Caco-2 (cell line): ENCODE measurements around the gene CCDC87. TPM values are rescaled to one million over a fixed set of nuclear protein-coding genes. Genes with fewer than 3 reads are reported as not detected.
"Not testable (repeated sequence)": the region's sequence is repeated elsewhere in the genome, so short reads cannot be mapped to it uniquely, and the experiment has no call there.

Experiments used
- Bru-seq: library from RNA; stranded (reverse); fragments of 400-500 nt; gene quantifications from one replicate; lab custom pipeline; 2021; lab: Mats Ljungman, UMichigan
- BruChase-seq, 2 experiments: library from RNA; stranded (reverse); fragments of 400-500 nt; gene quantifications; one replicate each; lab custom pipeline; 2021; lab: Mats Ljungman, UMichigan
- BruUV-seq: library from RNA; stranded (reverse); fragments of 400-500 nt; replicated peaks from 2 replicates; lab custom pipeline; 2021; lab: Mats Ljungman, UMichigan
- CTCF ChIA-PET: fragments of 300-600 bp; sonication (Branson Sonifier 250); formaldehyde crosslinking; loops from one replicate; lab custom pipeline; 2022; ENCODE audit warnings: antibody characterized with exemption; lab: Charles Lee
- POLR2A ChIA-PET: fragments of 300-600 bp; sonication (Branson Sonifier 250); formaldehyde crosslinking; loops from one replicate; lab custom pipeline; 2022; ENCODE audit warnings: antibody characterized with exemption; lab: Charles Lee
- DNase-seq, 2 experiments: peaks; one replicate each; pipeline versions ENCODE4 v3.0.0 to v3.0.0-alpha.2; 2020 to 2022
- H3K27me3 ChIP-seq: replicated peaks from 2 replicates; pipeline ENCODE4 v1.6.0; 2011; ENCODE audit warnings: low read length; ENCODE audit not compliant: control insufficient read depth, insufficient read depth
- H3K36me3 ChIP-seq: 2 replicates; pipeline ENCODE4 v1.5.1; 2011; ENCODE audit warnings: low read length; ENCODE audit not compliant: control insufficient read depth, insufficient read depth
- H3K4me1 ChIP-seq: fragments of 250-450 bp; sonication (Bioruptor Pico); 2 replicates; pipeline ENCODE4 v1.5.1; 2020; ENCODE audit warnings: mild to moderate bottlenecking
- H3K4me3 ChIP-seq: 2 replicates; pipeline ENCODE4 v1.5.1; 2011; ENCODE audit warnings: low read depth, mild to moderate bottlenecking, control low read depth, low read length
- H3K9me3 ChIP-seq: fragments of 250-450 bp; sonication (Bioruptor Pico); 2 replicates; pipeline ENCODE4 v1.5.1; 2020; ENCODE audit warnings: mild to moderate bottlenecking, moderate library complexity
- H3K27ac Mint-ChIP-seq: one replicate; pipeline ENCODE4 v1.8.0; 2022; ENCODE audit warnings: mixed read lengths; ENCODE audit not compliant: unreplicated experiment
- H3K27me3 Mint-ChIP-seq: one replicate; pipeline ENCODE4 v1.8.0; 2022; ENCODE audit warnings: mixed read lengths; ENCODE audit not compliant: insufficient read depth, unreplicated experiment
- H3K36me3 Mint-ChIP-seq: one replicate; pipeline ENCODE4 v1.8.0; 2022; ENCODE audit warnings: mild to moderate bottlenecking, mixed read lengths; ENCODE audit not compliant: insufficient read depth, unreplicated experiment
- H3K4me1 Mint-ChIP-seq: one replicate; pipeline ENCODE4 v1.8.0; 2022; ENCODE audit warnings: low read depth, mixed read lengths; ENCODE audit not compliant: unreplicated experiment
- H3K4me3 Mint-ChIP-seq: one replicate; pipeline ENCODE4 v1.8.0; 2022; ENCODE audit warnings: mild to moderate bottlenecking, moderate library complexity, mixed read lengths; ENCODE audit not compliant: unreplicated experiment
- H3K9me3 Mint-ChIP-seq: one replicate; pipeline ENCODE4 v1.8.0; 2022; ENCODE audit warnings: mixed read lengths; ENCODE audit not compliant: unreplicated experiment
- CTCF ChIP-seq, 2 experiments: fragments of 200-600 bp in 1 of 2; IDR thresholded peaks; 1 replicate in 1 of 2; 2 replicates in 1 of 2; pipeline versions ENCODE4 v1.5.1 to v1.8.0; 2011 to 2022; ENCODE audit warnings: antibody characterized with exemption in 1 of 2, control low read depth in 1 of 2, inconsistent platforms in 1 of 2, low read depth in 1 of 2, low read length in 1 of 2, mild to moderate bottlenecking in 1 of 2, moderate library complexity in 1 of 2; ENCODE audit not compliant: insufficient read depth in 1 of 2, severe bottlenecking in 1 of 2, unreplicated experiment in 1 of 2
- intact Hi-C: fragments of 100-400 bp; cut with micrococcal nuclease; formaldehyde crosslinking; loops from one replicate; pipeline ENCODE4 v1.10.0; 2022; ENCODE audit not compliant: unreplicated experiment
- long read RNA-seq: library from polyadenylated mRNA; stranded (forward); transcript quantifications from one replicate; pipeline ENCODE4 v2.0.0, GENCODE V29; 2022
- total RNA-seq: library from RNA; stranded (reverse); gene quantifications from 2 replicates; pipeline ENCODE4 v1.2.3, GENCODE V29; 2022

The CCDC87 gene
- total RNA-seq (1.0 TPM in 2 replicates), Bru-seq, nascent RNA (percentile 40 among the genes with signal in this experiment), BruChase-seq, experiment 1, labeled RNA remaining after a 2-hour chase (percentile 42 among the genes with signal in this experiment), BruChase-seq, experiment 2, labeled RNA remaining after a 6-hour chase (percentile 11 among the genes with signal in this experiment)
- long read RNA-seq, partial matches to known transcripts, result 0 of 3 reads
- long read RNA-seq, other reads (novel, unspliced or antisense), result 0 of 3 reads

- H3K36me3 ChIP-seq, result no peaks in the 10 kb centered on the region; the same call in 1 of the 2 replicates
- CTCF ChIA-PET, result interaction anchor here (0.6 to 1.5 kb wide), 25 partner anchors 11 to 1611 kb away, joined by 3 to 14 read pairs (median 4); partner anchors contain the start of genes BBS1, DPP3, MRPL11 and PELI3
These were observed at the start of gene CCDC87, which contains the start of gene CCS for GRCh38 chr11:66592457-66593302. Gene CCDC87 (minus strand): TSS chr11:66593063. CDS start chr11:66593015, 48 bp downstream. Gene CCS (plus strand): TSS chr11:66593185. CDS start chr11:66593262, 77 bp downstream.

GRCh38 chr11:66641834-66642233 is 49.0 kb upstream of the CCDC87 start:
- Mint-ChIP-seq H3K27ac (no peak overlapping the region), H3K36me3 (peaks cover 100% of the 10 kb centered on the region), H3K27me3 (no peaks in the 10 kb centered on the region), H3K9me3 (no peaks in the 10 kb centered on the region), H3K4me3 (peak overlapping the region; percentile 95), H3K4me1 (peaks cover 50% of the 10 kb centered on the region)
- no peak for DNase-seq
- Histone ChIP-seq H3K9me3 (no peaks in the 10 kb centered on the region), H3K27me3 (no peaks in the 10 kb centered on the region), H3K4me3 (no peak overlapping the region), H3K36me3 (peaks cover 17% of the 10 kb centered on the region), H3K4me1 (peaks cover 31% of the 10 kb centered on the region)
- CTCF ChIA-PET, result no interaction called here
- no peak for TF ChIP-seq CTCF (IDR thresholded peaks at IDR 0.05; ENCODE audit: insufficient read depth in 1 of 2, low read depth in 1 of 2, low read length in 1 of 2, severe bottlenecking in 1 of 2, unreplicated experiment in 1 of 2)
- BruUV-seq, result no TSS peak
- POLR2A ChIA-PET, result interaction anchor here (0.6 to 1.1 kb wide), 3 partner anchors 25 to 35 kb away, joined by 3 read pairs; no protein-coding TSS in a partner anchor
- intact Hi-C loops, result no loop called here

More at GRCh38 chr11:66592457-66593302, at the start of gene CCDC87, which contains the start of gene CCS:
- Histone ChIP-seq H3K9me3 (no peaks in the 10 kb centered on the region; the same call in 1 of the 2 replicates), H3K27me3 (no peaks in the 10 kb centered on the region), H3K4me1 (peaks cover 23% of the 10 kb centered on the region), H3K4me3 (peak within 1 kb of the TSS; percentile 68)
- H3K27me3 Mint-ChIP-seq, result no peaks in the 10 kb centered on the region
- peak within 1 kb of the TSS; percentile 90 for H3K27ac Mint-ChIP-seq
- H3K36me3 Mint-ChIP-seq, result peaks cover 20% of the 10 kb centered on the region
- H3K9me3 Mint-ChIP-seq, result no peaks in the 10 kb centered on the region
- BruUV-seq, result no TSS peak
- POLR2A ChIA-PET, result interaction anchor here (0.6 to 1.5 kb wide), 10 partner anchors 13 to 237 kb away, joined by 3 to 37 read pairs (median 6); partner anchors contain the start of genes DPP3, MRPL11, RBM14 and RBM4
- intact Hi-C loops, result loop anchor here (1.0 to 5.0 kb wide), 4 partner anchors 24 to 86 kb away; partner anchors contain the start of genes ACTN3, RBM14, RBM4 and ZDHHC24
- DNase-seq, result peak; percentile 99 to 100
- peaks cover 6% of the 10 kb centered on the region for H3K4me1 Mint-ChIP-seq
- peak within 1 kb of the TSS; percentile 79 for H3K4me3 Mint-ChIP-seq
- TF ChIP-seq CTCF (IDR thresholded peaks at IDR 0.05; ENCODE audit: insufficient read depth in 1 of 2, low read depth in 1 of 2, low read length in 1 of 2, severe bottlenecking in 1 of 2, unreplicated experiment in 1 of 2), result peak; percentile 93 to 99

GRCh38 chr11:66639814-66640340 is 47.0 kb upstream of the CCDC87 start:
- Mint-ChIP-seq H3K4me1 (peaks cover 51% of the 10 kb centered on the region), H3K4me3 (peak overlapping the region; percentile 95), H3K36me3 (peaks cover 100% of the 10 kb centered on the region), H3K27ac (peak overlapping the region; percentile 99)
- Histone ChIP-seq H3K4me1 (peaks cover 31% of the 10 kb centered on the region), H3K4me3 (peak overlapping the region; percentile 70), H3K36me3 (peaks cover 13% of the 10 kb centered on the region)
- BruUV-seq, H3K9me3 Mint-ChIP-seq, H3K9me3 ChIP-seq, DNase-seq, H3K27me3 ChIP-seq, H3K27me3 Mint-ChIP-seq: not testable (repeated sequence)
- ChIA-PET POLR2A (interaction anchor here (4.7 kb wide), 1 partner anchor 23 kb away, joined by 160 read pairs; the partner anchor contains the start of gene RBM14), CTCF (interaction anchor here (2.9 kb wide), 1 partner anchor 38 kb away, joined by 32 read pairs; the partner anchor contains the start of gene RBM4B)
- intact Hi-C loops, result loop anchor here (2.0 kb wide), 1 partner anchor 47 kb away; the partner anchor contains the start of genes CCDC87 and CCS
